Measurements from ENCODE around the gene NRXN2.

NRXN2 gene

GRCh38 chr11:64560139-64560771, 162.7 kb downstream of the NRXN2 start:
- DNase-seq = no peak

GRCh38 chr11:64559351-64560138, 163.5 kb downstream of the NRXN2 start:
- no peak for DNase-seq

DNA sequence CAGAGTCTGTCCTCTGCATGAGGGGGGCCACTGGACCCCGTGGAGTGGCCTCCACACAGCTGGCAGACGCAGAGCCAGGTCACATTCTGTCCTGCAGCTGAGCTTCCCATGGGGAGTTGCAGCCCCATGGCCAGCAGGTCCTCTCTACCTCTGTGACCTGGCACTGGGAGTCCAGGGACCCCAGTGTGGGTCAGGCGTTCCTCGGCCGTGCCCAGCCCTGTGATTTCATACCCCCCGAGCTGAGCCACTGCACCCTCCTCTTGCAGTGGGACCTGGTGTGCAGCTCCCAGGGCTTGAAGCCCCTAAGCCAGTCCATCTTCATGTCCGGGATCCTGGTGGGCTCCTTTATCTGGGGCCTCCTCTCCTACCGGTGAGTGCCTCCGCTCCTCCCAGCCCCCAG, 164.1 kb downstream of the NRXN2 start:
- no peak for DNase-seq

DNA sequence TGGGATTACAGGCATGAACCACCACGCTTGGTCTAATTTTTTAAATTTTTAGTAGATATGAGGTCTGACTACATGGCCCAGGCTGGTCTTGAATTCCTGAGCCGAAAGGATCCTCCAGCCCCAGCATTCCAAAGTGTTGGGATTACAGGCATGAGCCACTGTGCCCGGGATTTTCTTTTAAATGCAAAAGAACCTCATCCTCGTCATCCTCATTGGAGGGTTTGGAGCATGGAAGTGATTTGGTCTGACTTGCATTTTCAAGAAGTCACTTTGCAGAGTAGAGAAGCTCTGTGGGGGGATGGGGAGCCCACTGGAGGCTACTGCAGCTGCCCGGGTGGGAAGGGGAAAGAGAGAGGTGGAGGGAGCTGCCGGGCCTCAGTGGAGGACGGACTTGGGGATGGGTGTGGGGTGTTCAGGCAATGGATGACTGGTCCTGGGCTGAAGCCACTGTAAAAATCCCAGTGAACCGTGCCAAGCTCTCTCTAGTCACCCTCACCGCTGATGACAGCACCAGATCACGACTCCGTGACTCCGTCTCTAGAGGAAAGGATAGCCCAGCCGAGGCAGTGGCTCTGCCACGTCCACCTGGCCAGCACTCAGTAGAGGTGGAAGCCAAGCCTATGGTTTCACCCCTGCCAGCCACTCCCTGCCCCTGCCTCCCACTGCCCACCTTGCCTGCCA, 164.8 kb downstream of the NRXN2 start:
- DNase-seq = no peak

DNA sequence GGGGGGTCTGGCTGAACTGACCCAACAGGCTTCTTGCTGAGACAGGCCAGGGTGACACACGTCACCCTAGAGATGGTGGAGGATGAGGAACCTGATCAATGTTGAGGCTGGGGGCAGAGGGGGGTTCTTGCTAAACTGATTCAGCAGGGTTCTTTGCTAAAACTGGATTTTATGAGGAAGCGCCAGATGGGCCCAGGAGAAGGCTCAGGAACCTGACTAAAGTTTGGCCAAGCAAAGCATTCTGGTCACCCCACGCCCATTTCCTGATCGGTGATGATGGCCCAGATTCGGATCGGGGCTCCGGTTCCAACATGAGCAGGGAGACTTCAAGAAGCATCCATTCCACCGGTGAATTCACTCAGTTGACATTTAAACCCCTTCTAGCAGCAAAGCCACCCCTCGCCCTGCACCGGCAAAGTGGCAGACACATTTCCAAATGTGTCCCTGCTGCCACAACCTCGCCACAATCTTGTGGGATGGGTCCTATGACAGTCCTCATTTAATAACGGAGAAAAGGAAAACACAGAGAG, 166.2 kb downstream of the NRXN2 start:
- DNase-seq = no peak
